GM23248 (cell line): ENCODE results near the gene SFMBT2. TPM values are rescaled to one million over a fixed set of nuclear protein-coding genes. Genes with fewer than 3 reads are reported as not detected.

Experiments
- DNase-seq: peaks from one replicate; pipeline ENCODE4 v3.0.0-alpha.2; 2015
- H2AFZ ChIP-seq: fragments of 200-600 bp; sonication (generic); 2 replicates; pipeline ENCODE4 v1.6.1; 2016; ENCODE audit warnings: antibody characterized with exemption
- H3F3A ChIP-seq: fragments of 200-600 bp; sonication (generic); 2 replicates; pipeline ENCODE4 v1.6.1; 2016; ENCODE audit warnings: mild to moderate bottlenecking, antibody characterized with exemption, mixed run types; ENCODE audit not compliant: insufficient read depth
- H3K27ac ChIP-seq: fragments of 200-600 bp; sonication (generic); 2 replicates; pipeline ENCODE4 v1.5.1; 2016; ENCODE audit warnings: mild to moderate bottlenecking
- H3K27me3 ChIP-seq: fragments of 200-600 bp; sonication (generic); replicated peaks from 2 replicates; pipeline ENCODE4 v1.6.1; 2016; ENCODE audit warnings: mild to moderate bottlenecking; ENCODE audit not compliant: insufficient read depth
- H3K36me3 ChIP-seq: fragments of 200-600 bp; sonication (generic); 2 replicates; pipeline ENCODE4 v1.6.1; 2016; ENCODE audit warnings: low read depth, mild to moderate bottlenecking
- H3K4me1 ChIP-seq: fragments of 200-600 bp; sonication (generic); 2 replicates; pipeline ENCODE4 v1.6.1; 2016; ENCODE audit warnings: mild to moderate bottlenecking; ENCODE audit not compliant: insufficient read depth
- H3K4me2 ChIP-seq: fragments of 200-600 bp; sonication (generic); one replicate; pipeline ENCODE4 v1.6.1; 2016; ENCODE audit warnings: mild to moderate bottlenecking; ENCODE audit not compliant: unreplicated experiment
- H3K4me3 ChIP-seq: fragments of 200-600 bp; sonication (generic); 2 replicates; pipeline ENCODE4 v1.5.1; 2016; ENCODE audit warnings: mild to moderate bottlenecking
- H3K79me2 ChIP-seq: fragments of 200-600 bp; sonication (generic); 2 replicates; pipeline ENCODE4 v1.6.1; 2016; ENCODE audit warnings: mild to moderate bottlenecking; ENCODE audit not compliant: insufficient read depth
- H3K9ac ChIP-seq: fragments of 200-600 bp; sonication (generic); 2 replicates; pipeline ENCODE4 v1.6.1; 2016; ENCODE audit warnings: mild to moderate bottlenecking
- H3K9me2 ChIP-seq: fragments of 200-600 bp; sonication (generic); 2 replicates; pipeline ENCODE4 v1.6.1; 2016; ENCODE audit warnings: mixed run types, mild to moderate bottlenecking, moderate library complexity; ENCODE audit not compliant: insufficient read depth
- H3K9me3 ChIP-seq: fragments of 200-600 bp; sonication (generic); one replicate; pipeline ENCODE4 v1.6.1; 2017; ENCODE audit warnings: low read depth
- H4K20me1 ChIP-seq: fragments of 200-600 bp; sonication (generic); 2 replicates; pipeline ENCODE4 v1.6.0; 2016; ENCODE audit not compliant: insufficient read depth
- EZH2 ChIP-seq: fragments of 200-600 bp; sonication (generic); IDR thresholded peaks from 2 replicates; pipeline ENCODE4 v1.6.1; 2018; ENCODE audit warnings: antibody characterized with exemption, mild to moderate bottlenecking; ENCODE audit not compliant: insufficient read depth, poor library complexity, severe bottlenecking
- EZH2phosphoT487 ChIP-seq: fragments of 200-600 bp; sonication (generic); IDR thresholded peaks from 2 replicates; pipeline ENCODE4 v1.6.1; 2018; ENCODE audit warnings: antibody characterized with exemption, moderate library complexity, mild to moderate bottlenecking, low read depth; ENCODE audit not compliant: insufficient read depth
- WGBS, 2 experiments: methylation state at CpG; one replicate each; pipeline ENCODE4 v1.1.6; 2015 to 2017; ENCODE audit warnings: low lambda C conversion rate in 2 of 2, low coverage in 1 of 2; ENCODE audit errors: missing lambda C conversion rate in 2 of 2; 5-methylcytosine and 5-hydroxymethylcytosine counted together
- in situ Hi-C: fragments of 300-500 bp; cut with MboI; formaldehyde crosslinking; loops from 2 replicates; pipeline ENCODE4 v1.15.0; 2020
- polyA plus RNA-seq: library from polyadenylated mRNA; unstranded; fragments of >200 nt; fragmentation: Nextera tagmentation; extraction: Ambion mirVana; gene quantifications from 2 replicates; pipeline ENCODE4 v1.2.1, GENCODE V29; 2016
- total RNA-seq: library from RNA; depleted of rRNA; stranded (reverse); fragments of >200 nt; shearing (Covaris generic); gene quantifications from 2 replicates; pipeline ENCODE4 v1.2.3, GENCODE V29; 2014

Gene SFMBT2
- total and polyA plus RNA-seq, 2 experiments from 2014 or later: 0.22 TPM; not detected in 1

DNA sequence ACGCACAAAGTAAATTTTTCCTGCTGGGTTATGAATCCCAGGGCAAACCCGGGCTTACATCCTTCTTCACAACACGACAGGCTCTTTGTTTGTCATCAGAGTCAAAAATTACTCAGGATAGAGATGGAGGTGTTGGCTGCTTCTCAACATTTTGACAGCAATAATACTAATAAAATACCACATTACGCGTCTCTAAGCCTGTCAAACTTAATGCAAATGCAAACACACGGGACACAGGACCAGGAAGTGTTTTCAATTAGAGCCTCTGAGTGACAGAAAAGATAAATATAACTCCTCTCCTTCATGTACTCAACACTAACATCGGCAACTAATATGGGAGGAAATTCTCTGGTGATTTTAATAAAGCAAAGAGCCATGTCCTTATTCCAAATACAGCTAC lies 128.4 kb downstream of the SFMBT2 start:
- Histone ChIP-seq H3K4me3 (no peak overlapping the region), H3K9me3 (no peaks in the 10 kb centered on the region), H3K79me2 (no peaks in the 10 kb centered on the region), H3K4me2 (no peak overlapping the region), H3K9ac (no peak overlapping the region), H3K27ac (no peak overlapping the region), H3K36me3 (no peaks in the 10 kb centered on the region), H2AFZ (no peak overlapping the region), H3K27me3 (no peaks in the 10 kb centered on the region), H4K20me1 (no peaks in the 10 kb centered on the region), H3K4me1 (no peaks in the 10 kb centered on the region), H3F3A (no peaks in the 10 kb centered on the region), H3K9me2 (no peaks in the 10 kb centered on the region)
- no peak for TF ChIP-seq EZH2phosphoT487
- TF ChIP-seq EZH2: no peak
- DNase-seq: no peak
- in situ Hi-C loops: no loop called here
- WGBS, 2 experiments: 59 to 63% methylated on average over 7 of the region's 7 CpGs

DNA sequence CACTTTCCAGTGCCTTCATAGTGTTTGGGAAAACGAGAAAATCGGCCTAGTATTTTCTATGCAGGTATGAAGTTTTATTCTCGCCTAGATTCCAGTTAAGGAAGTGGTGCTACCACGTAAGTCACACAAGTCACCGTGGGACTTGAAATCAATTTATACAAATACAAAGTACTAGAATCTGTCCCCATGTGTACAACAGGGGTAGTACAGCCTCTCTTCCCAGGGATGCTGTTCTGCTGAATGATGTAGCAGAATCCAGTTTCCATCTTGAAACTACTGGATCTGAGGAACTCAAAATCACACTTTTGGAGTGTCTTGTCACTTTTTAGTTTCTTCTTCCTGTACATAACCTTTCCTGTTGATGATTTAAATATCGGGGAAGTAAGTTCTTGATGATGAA lies 129.4 kb downstream of the SFMBT2 start:
- no peak for DNase-seq
- in situ Hi-C loops: no loop called here
- Histone ChIP-seq H4K20me1 (no peaks in the 10 kb centered on the region), H2AFZ (no peak overlapping the region), H3K4me2 (no peak overlapping the region), H3K9ac (no peak overlapping the region), H3K9me3 (no peaks in the 10 kb centered on the region), H3K79me2 (no peaks in the 10 kb centered on the region), H3F3A (no peaks in the 10 kb centered on the region), H3K4me1 (no peaks in the 10 kb centered on the region), H3K27me3 (no peaks in the 10 kb centered on the region), H3K9me2 (no peaks in the 10 kb centered on the region), H3K27ac (no peak overlapping the region), H3K36me3 (no peaks in the 10 kb centered on the region), H3K4me3 (no peak overlapping the region)
- WGBS, 2 experiments: 60 to 70% methylated on average over 6 of the region's 6 CpGs
- TF ChIP-seq EZH2phosphoT487 (no peak), EZH2 (no peak)

GRCh38 chr10:7279303-7279702 lies 131.5 kb downstream of the SFMBT2 start:
- no peaks in the 10 kb centered on the region for H3K79me2 ChIP-seq
- no peak for DNase-seq
- no peak overlapping the region for H2AFZ ChIP-seq

DNA sequence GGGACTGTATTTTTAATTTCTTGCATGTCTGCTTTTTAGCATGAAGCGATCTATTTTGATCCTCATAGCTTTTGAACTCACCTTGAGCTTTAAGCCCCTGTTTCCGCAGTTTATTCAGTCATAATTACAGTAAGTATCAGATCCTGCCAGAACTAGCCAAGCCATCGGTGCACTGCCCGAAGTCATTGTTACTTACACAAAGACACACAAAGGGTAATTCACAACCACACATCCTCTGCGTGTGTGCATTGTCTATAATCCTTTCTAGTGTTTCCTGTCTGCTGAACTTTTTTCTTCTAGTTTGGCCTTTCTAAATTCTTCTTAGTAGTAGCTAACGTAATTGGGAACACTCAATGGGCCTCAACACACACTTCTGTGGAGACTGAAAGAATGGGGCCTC lies 133.0 kb downstream of the SFMBT2 start:
- Histone ChIP-seq H4K20me1 (no peaks in the 10 kb centered on the region), H3K4me1 (no peaks in the 10 kb centered on the region), H3K9me2 (no peaks in the 10 kb centered on the region), H3K27ac (no peak overlapping the region), H3K4me3 (no peak overlapping the region), H2AFZ (no peak overlapping the region), H3K9me3 (no peaks in the 10 kb centered on the region), H3K9ac (no peak overlapping the region), H3K79me2 (no peaks in the 10 kb centered on the region), H3K4me2 (no peak overlapping the region), H3K27me3 (no peaks in the 10 kb centered on the region), H3F3A (no peaks in the 10 kb centered on the region), H3K36me3 (no peaks in the 10 kb centered on the region)
- TF ChIP-seq EZH2 (no peak), EZH2phosphoT487 (no peak)
- 74 to 78% methylated on average over 6 of the region's 6 CpGs for WGBS, 2 experiments
- in situ Hi-C loops: no loop called here
- no peak for DNase-seq

More at GRCh38 chr10:7279303-7279702, 131.5 kb downstream of the SFMBT2 start:
- no peaks in the 10 kb centered on the region for H3K4me1 ChIP-seq
- no peaks in the 10 kb centered on the region for H3K27me3 ChIP-seq
- no peaks in the 10 kb centered on the region for H4K20me1 ChIP-seq
- H3K36me3 ChIP-seq: no peaks in the 10 kb centered on the region
- H3K9ac ChIP-seq: no peak overlapping the region
- no peaks in the 10 kb centered on the region for H3K9me2 ChIP-seq
- no peak for TF ChIP-seq EZH2
- TF ChIP-seq EZH2phosphoT487: no peak
- no peaks in the 10 kb centered on the region for H3F3A ChIP-seq
- 64 to 65% methylated on average over 5 of the region's 5 CpGs for WGBS, 2 experiments
- no peak overlapping the region for H3K4me3 ChIP-seq
- H3K4me2 ChIP-seq: no peak overlapping the region
- no peak overlapping the region for H3K27ac ChIP-seq
- in situ Hi-C loops: no loop called here
- no peaks in the 10 kb centered on the region for H3K9me3 ChIP-seq

DNA sequence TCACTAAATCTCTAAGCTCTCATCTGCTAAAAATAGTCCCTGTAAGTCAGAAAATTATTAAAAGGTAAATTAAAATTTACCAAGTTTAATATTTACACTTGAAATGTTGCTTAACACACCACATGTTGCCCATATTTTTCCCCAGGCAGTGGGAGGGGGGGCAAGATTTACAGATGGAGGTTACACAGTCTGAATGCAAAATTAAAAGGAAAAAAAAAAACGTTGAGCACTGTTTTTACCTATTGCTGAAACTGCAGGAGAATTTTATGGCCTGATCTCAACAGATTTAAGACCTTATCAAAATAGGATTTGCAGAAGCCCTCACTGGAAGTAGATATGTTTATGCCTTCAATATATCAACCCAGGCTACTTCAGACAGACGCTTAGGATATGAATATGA lies 133.4 kb downstream of the SFMBT2 start:
- Histone ChIP-seq H2AFZ (no peak overlapping the region), H3K36me3 (no peaks in the 10 kb centered on the region), H4K20me1 (no peaks in the 10 kb centered on the region), H3K4me1 (no peaks in the 10 kb centered on the region), H3F3A (no peaks in the 10 kb centered on the region), H3K4me2 (no peak overlapping the region), H3K27ac (no peak overlapping the region), H3K4me3 (no peak overlapping the region), H3K79me2 (no peaks in the 10 kb centered on the region), H3K9ac (no peak overlapping the region), H3K9me3 (no peaks in the 10 kb centered on the region), H3K9me2 (no peaks in the 10 kb centered on the region), H3K27me3 (no peaks in the 10 kb centered on the region)
- TF ChIP-seq EZH2 (no peak), EZH2phosphoT487 (no peak)
- DNase-seq: no peak
- in situ Hi-C loops: no loop called here
- 38 to 44% methylated on average over 2 of the region's 2 CpGs for WGBS, 2 experiments
